PFSK-1 (cell line): ENCODE measurements around the gene FAM117A. TPM values are rescaled to one million over a fixed set of nuclear protein-coding genes. Genes with fewer than 3 reads are reported as not detected.

Experiments
- FOXP2 ChIP-seq: optimal IDR thresholded peaks from 2 replicates; pipeline ENCODE3; 2011; ENCODE audit warnings: borderline replicate concordance, control low read depth, inconsistent platforms; ENCODE audit not compliant: insufficient read depth; ENCODE audit errors: extremely low read length, extremely low read depth
- POLR2AphosphoS5 ChIP-seq: IDR thresholded peaks from 2 replicates; pipeline ENCODE4 v1.6.1; 2012; ENCODE audit warnings: low read depth, mild to moderate bottlenecking, control low read depth, low read length, moderate library complexity
- SIN3A ChIP-seq: IDR thresholded peaks from 2 replicates; pipeline ENCODE4 v1.6.1; 2012; ENCODE audit warnings: mild to moderate bottlenecking, low read length, moderate library complexity, borderline replicate concordance; ENCODE audit not compliant: insufficient read depth
- TAF1 ChIP-seq: IDR thresholded peaks from 2 replicates; pipeline ENCODE4 v1.6.1; 2012; ENCODE audit warnings: low read length, control low read depth, borderline replicate concordance; ENCODE audit not compliant: insufficient read depth
- polyA plus RNA-seq: library from polyadenylated mRNA; unstranded; fragments of >200 nt; gene quantifications from one replicate; pipeline ENCODE4 v1.2.1, GENCODE V29; 2012; ENCODE audit warnings: low read depth, missing spikeins; ENCODE audit not compliant: insufficient read length
- TF ChIP-seq, protein P1 (sequence below), 2 experiments: IDR thresholded peaks; 2 replicates each; pipeline versions ENCODE4 v1.6.1 to v1.8.0; 2011 to 2012; ENCODE audit warnings: low read depth in 2 of 2, low read length in 2 of 2, control low read depth in 1 of 2, inconsistent platforms in 1 of 2, mild to moderate bottlenecking in 1 of 2, moderate library complexity in 1 of 2; ENCODE audit not compliant: insufficient read depth in 1 of 2

FAM117A gene, protein sequence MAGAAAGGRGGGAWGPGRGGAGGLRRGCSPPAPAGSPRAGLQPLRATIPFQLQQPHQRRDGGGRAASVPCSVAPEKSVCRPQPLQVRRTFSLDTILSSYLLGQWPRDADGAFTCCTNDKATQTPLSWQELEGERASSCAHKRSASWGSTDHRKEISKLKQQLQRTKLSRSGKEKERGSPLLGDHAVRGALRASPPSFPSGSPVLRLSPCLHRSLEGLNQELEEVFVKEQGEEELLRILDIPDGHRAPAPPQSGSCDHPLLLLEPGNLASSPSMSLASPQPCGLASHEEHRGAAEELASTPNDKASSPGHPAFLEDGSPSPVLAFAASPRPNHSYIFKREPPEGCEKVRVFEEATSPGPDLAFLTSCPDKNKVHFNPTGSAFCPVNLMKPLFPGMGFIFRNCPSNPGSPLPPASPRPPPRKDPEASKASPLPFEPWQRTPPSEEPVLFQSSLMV
- polyA plus RNA-seq = 2.2 TPM

DNA sequence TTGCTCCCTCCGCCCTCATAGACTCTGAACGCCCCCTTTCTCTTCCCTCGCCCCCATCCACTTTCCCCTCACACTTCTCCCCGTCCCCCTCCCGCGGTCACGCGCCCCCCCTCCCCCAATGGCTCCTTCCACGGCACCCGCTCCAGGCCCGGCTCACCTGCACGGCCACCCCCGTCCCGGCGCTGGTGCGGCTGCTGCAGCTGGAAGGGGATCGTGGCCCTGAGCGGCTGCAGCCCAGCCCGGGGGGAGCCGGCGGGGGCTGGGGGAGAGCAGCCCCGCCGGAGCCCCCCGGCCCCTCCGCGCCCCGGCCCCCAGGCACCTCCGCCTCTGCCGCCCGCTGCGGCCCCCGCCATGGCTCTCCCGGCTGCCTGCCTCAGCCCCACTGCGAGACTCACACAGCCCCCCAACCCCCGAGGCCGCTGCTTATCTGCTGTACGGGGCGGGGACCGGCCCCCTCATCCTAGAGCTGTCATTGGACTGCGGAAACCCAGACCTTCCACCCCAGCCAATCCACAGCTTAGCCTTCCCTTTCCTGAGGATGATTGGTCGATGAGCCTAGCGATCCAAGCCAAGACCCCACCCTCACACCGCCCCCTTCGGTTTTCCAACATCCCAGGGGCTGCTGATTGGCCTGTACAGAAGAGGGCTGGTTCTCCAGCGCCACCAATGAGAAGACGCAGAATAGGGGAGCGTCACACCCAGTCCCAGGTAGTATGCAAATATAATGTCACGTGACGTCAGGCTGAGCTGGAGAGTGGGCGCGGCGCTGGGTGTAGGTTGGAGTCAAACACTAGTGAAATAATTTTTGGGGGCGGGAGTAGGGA, at the start of gene FAM117A:
Gene FAM117A (minus strand): TSS at position 397 of the 824 bp plus-strand sequence. CDS start 44 bp downstream, at position 353.
- TF ChIP-seq POLR2AphosphoS5 (peak; percentile 64; the same call in 1 of the 2 replicates), SIN3A (no peak), FOXP2 (peak; percentile 21), TAF1 (no peak)
- TF ChIP-seq, protein P1, sequence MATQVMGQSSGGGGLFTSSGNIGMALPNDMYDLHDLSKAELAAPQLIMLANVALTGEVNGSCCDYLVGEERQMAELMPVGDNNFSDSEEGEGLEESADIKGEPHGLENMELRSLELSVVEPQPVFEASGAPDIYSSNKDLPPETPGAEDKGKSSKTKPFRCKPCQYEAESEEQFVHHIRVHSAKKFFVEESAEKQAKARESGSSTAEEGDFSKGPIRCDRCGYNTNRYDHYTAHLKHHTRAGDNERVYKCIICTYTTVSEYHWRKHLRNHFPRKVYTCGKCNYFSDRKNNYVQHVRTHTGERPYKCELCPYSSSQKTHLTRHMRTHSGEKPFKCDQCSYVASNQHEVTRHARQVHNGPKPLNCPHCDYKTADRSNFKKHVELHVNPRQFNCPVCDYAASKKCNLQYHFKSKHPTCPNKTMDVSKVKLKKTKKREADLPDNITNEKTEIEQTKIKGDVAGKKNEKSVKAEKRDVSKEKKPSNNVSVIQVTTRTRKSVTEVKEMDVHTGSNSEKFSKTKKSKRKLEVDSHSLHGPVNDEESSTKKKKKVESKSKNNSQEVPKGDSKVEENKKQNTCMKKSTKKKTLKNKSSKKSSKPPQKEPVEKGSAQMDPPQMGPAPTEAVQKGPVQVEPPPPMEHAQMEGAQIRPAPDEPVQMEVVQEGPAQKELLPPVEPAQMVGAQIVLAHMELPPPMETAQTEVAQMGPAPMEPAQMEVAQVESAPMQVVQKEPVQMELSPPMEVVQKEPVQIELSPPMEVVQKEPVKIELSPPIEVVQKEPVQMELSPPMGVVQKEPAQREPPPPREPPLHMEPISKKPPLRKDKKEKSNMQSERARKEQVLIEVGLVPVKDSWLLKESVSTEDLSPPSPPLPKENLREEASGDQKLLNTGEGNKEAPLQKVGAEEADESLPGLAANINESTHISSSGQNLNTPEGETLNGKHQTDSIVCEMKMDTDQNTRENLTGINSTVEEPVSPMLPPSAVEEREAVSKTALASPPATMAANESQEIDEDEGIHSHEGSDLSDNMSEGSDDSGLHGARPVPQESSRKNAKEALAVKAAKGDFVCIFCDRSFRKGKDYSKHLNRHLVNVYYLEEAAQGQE (IDR thresholded peaks at IDR 0.05; ENCODE audit: insufficient read depth in 1 of 2, low read depth in 2 of 2, low read length in 2 of 2) = no peak

DNA sequence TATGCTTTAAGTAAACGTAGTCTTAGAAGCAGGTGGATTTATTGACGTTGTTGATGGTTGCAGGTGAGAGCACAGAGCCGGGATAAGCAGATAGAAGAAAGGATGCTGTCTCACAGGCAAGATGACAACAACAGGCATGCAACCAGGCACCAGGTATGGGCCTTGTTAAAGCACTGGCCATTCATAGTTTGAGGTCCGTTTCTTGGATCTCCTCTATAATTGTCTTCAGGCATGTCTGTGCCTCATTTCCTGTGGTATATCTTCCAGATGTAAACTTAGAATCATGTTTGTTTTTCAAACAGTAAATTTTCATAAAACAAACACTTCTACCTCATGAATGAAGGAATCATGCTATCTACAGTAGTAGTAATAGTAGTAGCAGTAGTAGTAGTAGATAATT, 45.1 kb upstream of the FAM117A start:
- TF ChIP-seq SIN3A (no peak), TAF1 (no peak), POLR2AphosphoS5 (no peak), FOXP2 (no peak)
- TF ChIP-seq, protein P1 (IDR thresholded peaks at IDR 0.05; ENCODE audit: insufficient read depth in 1 of 2, low read depth in 2 of 2, low read length in 2 of 2) = no peak

DNA sequence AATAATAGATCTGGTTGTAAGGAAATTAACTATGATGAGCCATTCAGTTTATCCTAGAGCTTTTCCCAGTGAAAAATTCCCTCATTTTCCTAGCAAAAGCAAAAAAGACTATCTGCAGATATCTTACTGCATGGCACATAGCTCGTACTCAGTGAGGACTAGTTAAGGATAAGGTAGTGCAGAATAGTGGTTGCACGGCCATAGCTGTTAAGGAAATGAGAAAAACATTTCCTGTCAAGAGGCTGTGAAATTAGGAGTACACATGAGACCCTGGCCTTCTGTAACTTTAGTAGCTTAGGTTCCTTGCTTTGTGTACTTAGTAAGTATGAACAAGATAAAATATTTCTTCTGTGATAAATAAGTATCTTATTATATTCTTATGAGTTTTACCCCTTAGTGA, 34.8 kb upstream of the FAM117A start:
- no peak for TF ChIP-seq FOXP2
- no peak for TF ChIP-seq POLR2AphosphoS5

DNA sequence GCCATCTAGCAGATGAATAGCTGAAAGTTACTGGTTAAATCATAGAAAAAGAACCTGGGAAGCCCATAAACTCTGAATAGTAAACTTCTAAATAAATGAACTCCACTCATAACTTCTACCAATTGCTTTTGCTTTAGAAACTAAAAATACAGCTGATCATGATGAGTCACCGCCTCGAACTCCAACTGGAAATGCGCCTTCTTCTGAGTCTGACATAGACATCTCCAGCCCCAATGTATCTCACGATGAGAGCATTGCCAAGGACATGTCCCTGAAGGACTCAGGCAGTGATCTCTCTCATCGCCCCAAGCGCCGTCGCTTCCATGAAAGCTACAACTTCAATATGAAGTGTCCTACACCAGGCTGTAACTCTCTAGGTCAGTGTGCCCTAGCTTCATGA, 34.3 kb upstream of the FAM117A start:
- TF ChIP-seq POLR2AphosphoS5 (no peak), SIN3A (no peak), TAF1 (no peak), FOXP2 (no peak)
- TF ChIP-seq, protein P1 (IDR thresholded peaks at IDR 0.05; ENCODE audit: insufficient read depth in 1 of 2, low read depth in 2 of 2, low read length in 2 of 2) = no peak

DNA sequence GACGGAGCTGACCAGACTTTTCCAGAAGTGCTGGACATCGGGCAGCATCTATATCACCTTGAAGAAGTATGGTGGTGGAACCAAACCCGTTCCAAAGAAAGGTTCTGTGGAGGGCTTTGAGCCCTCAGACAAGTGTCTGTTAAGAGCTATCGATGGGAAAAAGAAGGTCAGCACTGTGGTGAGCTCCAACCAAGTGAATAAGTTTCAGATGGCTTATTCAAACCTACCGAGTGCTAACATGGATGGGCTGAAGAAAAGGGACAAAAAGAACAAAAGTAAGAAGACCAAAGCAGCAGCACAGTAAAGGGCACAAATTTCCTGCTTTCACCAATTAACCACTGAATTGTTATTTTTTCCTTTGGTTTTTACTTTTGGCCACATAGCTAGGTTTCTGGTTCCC, 31.4 kb upstream of the FAM117A start:
- no peak for TF ChIP-seq TAF1
- TF ChIP-seq SIN3A = no peak
- TF ChIP-seq, protein P1 (IDR thresholded peaks at IDR 0.05; ENCODE audit: insufficient read depth in 1 of 2, low read depth in 2 of 2, low read length in 2 of 2) = no peak
- TF ChIP-seq FOXP2 = no peak
